Measurements from ENCODE around the gene RELB. TPM values are rescaled to one million over a fixed set of nuclear protein-coding genes. Genes with fewer than 3 reads are reported as not detected.

RELB gene
- total and polyA plus RNA-seq, 9 of the 15 experiments (the other 6 are each of a cell fraction or from before 2014, with no cell fraction given), result 0.15 to 1.1 (median 0.28) TPM; not detected in 2

DNA sequence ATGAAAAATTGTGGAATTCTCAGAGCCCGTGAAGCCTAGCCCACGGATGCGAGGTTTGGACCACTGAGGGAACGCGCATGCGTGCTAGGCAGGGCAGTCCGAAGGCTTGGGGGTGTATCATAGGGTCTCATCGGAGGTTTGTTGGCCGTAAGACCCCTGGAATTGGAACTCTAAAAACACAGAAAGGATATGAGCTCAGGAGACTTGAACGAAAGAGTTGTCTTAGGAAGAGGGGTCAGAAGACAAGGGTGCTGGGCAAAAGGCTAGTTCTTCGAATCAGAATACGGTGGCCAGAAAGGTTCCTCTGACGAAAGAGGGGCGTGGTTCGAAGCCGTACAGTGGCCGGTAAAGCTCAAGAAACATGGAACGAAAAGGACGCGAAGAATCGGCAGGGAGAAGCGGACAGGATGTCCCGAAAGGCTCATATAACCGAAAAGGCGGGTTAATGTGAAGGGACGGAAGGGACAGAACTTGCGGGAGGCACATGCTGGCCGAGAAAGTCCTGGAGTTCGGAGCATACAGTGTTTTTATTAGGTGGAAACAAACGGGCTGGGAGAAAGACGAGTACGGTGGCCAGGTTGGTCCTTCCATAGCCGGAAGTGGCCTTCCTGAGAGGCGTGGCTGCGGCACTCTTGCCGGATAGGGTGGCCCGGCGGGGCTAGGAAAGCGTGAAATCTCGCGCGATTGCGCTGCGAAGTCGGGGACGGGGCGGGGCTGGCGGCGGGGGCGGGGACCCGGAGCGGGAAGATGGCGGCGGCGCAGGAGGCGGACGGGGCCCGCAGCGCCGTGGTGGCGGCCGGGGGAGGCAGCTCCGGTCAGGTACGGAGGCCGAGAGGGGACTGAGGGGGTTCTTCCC is 46.4 kb upstream of the RELB start, which contains the start of gene CLPTM1 (continued):
- TF ChIP-seq, protein P1, sequence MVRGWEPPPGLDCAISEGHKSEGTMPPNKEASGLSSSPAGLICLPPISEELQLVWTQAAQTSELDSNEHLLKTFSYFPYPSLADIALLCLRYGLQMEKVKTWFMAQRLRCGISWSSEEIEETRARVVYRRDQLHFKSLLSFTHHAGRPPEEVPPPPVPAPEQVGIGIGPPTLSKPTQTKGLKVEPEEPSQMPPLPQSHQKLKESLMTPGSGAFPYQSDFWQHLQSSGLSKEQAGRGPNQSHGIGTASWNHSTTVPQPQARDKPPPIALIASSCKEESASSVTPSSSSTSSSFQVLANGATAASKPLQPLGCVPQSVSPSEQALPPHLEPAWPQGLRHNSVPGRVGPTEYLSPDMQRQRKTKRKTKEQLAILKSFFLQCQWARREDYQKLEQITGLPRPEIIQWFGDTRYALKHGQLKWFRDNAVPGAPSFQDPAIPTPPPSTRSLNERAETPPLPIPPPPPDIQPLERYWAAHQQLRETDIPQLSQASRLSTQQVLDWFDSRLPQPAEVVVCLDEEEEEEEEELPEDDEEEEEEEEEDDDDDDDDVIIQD (CRISPR knock-in tag; IDR thresholded peaks at IDR 0.05), result no peak
- TF ChIP-seq, protein P2, sequence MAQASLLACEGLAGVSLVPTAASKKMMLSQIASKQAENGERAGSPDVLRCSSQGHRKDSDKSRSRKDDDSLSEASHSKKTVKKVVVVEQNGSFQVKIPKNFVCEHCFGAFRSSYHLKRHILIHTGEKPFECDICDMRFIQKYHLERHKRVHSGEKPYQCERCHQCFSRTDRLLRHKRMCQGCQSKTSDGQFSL (CRISPR knock-in tag; IDR thresholded peaks at IDR 0.05), result 0 out of 2 replicates have a peak, but pooled peaks have one; percentile 56
- TF ChIP-seq, protein P2 (tag; IDR thresholded peaks at IDR 0.05), result 0 out of 4 replicates have a peak, but pooled peaks of 1 of the 2 experiments have one; percentile 44
- TF ChIP-seq NR2C1 (IDR thresholded peaks at IDR 0.05), result peak; percentile 57; the same call in 1 of the 2 replicates
- TF ChIP-seq NR2C1 (tag; IDR thresholded peaks at IDR 0.05), result peak; percentile 33; the same call in 1 of the 2 replicates
- peak; percentile 97 for TF ChIP-seq HDAC2 (IDR thresholded peaks at IDR 0.05)
- TF ChIP-seq HMGN3 (IDR thresholded peaks at IDR 0.05; ENCODE audit: borderline replicate concordance, extremely low read depth, insufficient read length, low read depth, low read length), result no peak
- TF ChIP-seq ESRRB (CRISPR knock-in tag; IDR thresholded peaks at IDR 0.05; ENCODE audit: borderline replicate concordance), result no peak
- TF ChIP-seq TAF15 (IDR thresholded peaks at IDR 0.05; ENCODE audit: low read depth, low read length), result no peak
- TF ChIP-seq, protein P3, sequence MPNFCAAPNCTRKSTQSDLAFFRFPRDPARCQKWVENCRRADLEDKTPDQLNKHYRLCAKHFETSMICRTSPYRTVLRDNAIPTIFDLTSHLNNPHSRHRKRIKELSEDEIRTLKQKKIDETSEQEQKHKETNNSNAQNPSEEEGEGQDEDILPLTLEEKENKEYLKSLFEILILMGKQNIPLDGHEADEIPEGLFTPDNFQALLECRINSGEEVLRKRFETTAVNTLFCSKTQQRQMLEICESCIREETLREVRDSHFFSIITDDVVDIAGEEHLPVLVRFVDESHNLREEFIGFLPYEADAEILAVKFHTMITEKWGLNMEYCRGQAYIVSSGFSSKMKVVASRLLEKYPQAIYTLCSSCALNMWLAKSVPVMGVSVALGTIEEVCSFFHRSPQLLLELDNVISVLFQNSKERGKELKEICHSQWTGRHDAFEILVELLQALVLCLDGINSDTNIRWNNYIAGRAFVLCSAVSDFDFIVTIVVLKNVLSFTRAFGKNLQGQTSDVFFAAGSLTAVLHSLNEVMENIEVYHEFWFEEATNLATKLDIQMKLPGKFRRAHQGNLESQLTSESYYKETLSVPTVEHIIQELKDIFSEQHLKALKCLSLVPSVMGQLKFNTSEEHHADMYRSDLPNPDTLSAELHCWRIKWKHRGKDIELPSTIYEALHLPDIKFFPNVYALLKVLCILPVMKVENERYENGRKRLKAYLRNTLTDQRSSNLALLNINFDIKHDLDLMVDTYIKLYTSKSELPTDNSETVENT (CRISPR knock-in tag; IDR thresholded peaks at IDR 0.05), result 0 out of 2 replicates have a peak, but pooled peaks have one; percentile 46
- TF ChIP-seq, protein P4, sequence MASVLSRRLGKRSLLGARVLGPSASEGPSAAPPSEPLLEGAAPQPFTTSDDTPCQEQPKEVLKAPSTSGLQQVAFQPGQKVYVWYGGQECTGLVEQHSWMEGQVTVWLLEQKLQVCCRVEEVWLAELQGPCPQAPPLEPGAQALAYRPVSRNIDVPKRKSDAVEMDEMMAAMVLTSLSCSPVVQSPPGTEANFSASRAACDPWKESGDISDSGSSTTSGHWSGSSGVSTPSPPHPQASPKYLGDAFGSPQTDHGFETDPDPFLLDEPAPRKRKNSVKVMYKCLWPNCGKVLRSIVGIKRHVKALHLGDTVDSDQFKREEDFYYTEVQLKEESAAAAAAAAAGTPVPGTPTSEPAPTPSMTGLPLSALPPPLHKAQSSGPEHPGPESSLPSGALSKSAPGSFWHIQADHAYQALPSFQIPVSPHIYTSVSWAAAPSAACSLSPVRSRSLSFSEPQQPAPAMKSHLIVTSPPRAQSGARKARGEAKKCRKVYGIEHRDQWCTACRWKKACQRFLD (CRISPR knock-in tag; IDR thresholded peaks at IDR 0.05), result no peak
- 0 out of 2 replicates have a peak, but pooled peaks have one; percentile 10 for TF ChIP-seq ZBTB1 (CRISPR knock-in tag; IDR thresholded peaks at IDR 0.05; ENCODE audit: borderline replicate concordance, low read depth)
- TF ChIP-seq U2AF2 (optimal IDR thresholded peaks at IDR 0.05; ENCODE audit: low read depth, low read length), result no peak
- no peak for TF ChIP-seq ZNF695 (CRISPR knock-in tag; IDR thresholded peaks at IDR 0.05)
- TF ChIP-seq GATAD2A (IDR thresholded peaks at IDR 0.05), result no peak
- TF ChIP-seq, protein P5, sequence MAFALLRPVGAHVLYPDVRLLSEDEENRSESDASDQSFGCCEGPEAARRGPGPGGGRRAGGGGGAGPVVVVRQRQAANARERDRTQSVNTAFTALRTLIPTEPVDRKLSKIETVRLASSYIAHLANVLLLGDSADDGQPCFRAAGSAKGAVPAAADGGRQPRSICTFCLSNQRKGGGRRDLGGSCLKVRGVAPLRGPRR (CRISPR knock-in tag; IDR thresholded peaks at IDR 0.05), result no peak
- TF ChIP-seq, protein P6, sequence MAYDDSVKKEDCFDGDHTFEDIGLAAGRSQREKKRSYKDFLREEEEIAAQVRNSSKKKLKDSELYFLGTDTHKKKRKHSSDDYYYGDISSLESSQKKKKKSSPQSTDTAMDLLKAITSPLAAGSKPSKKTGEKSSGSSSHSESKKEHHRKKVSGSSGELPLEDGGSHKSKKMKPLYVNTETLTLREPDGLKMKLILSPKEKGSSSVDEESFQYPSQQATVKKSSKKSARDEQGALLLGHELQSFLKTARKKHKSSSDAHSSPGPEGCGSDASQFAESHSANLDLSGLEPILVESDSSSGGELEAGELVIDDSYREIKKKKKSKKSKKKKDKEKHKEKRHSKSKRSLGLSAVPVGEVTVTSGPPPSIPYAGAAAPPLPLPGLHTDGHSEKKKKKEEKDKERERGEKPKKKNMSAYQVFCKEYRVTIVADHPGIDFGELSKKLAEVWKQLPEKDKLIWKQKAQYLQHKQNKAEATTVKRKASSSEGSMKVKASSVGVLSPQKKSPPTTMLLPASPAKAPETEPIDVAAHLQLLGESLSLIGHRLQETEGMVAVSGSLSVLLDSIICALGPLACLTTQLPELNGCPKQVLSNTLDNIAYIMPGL (CRISPR knock-in tag; IDR thresholded peaks at IDR 0.05), result no peak
- no peak for TF ChIP-seq SLC30A9 (CRISPR knock-in tag; IDR thresholded peaks at IDR 0.05)

All from K562 (cell line).